ENCODE results near the gene MALL.
"Not testable (repeated sequence)": the region's sequence is repeated elsewhere in the genome, so short reads cannot be mapped to it uniquely, and the experiment has no call there.

Gene MALL

GRCh38 chr2:110097506-110098220, 18.0 kb downstream of the MALL start:
- no peak for DNase-seq

GRCh38 chr2:110095994-110096633, 19.5 kb downstream of the MALL start:
- no peak for DNase-seq

GRCh38 chr2:110094884-110095534, 20.6 kb downstream of the MALL start:
- DNase-seq = not testable (repeated sequence)

- not testable (repeated sequence) for DNase-seq
Observed at GRCh38 chr2:110093924-110094323, 21.7 kb downstream of the MALL start.

- DNase-seq = not testable (repeated sequence)
Observed at GRCh38 chr2:110090164-110090563, 25.5 kb downstream of the MALL start.

GRCh38 chr2:110083757-110084156, 31.9 kb downstream of the MALL start:
- not testable (repeated sequence) for DNase-seq

- DNase-seq = not testable (repeated sequence)
Observed at GRCh38 chr2:110083162-110083561, 32.5 kb downstream of the MALL start.

GRCh38 chr2:110078104-110078503, 37.5 kb downstream of the MALL start:
- not testable (repeated sequence) for DNase-seq

GRCh38 chr2:110075896-110076295, 39.7 kb downstream of the MALL start:
- DNase-seq = not testable (repeated sequence)

GRCh38 chr2:110069869-110070268, 45.8 kb downstream of the MALL start:
- not testable (repeated sequence) for DNase-seq

GRCh38 chr2:110068153-110068552, 47.5 kb downstream of the MALL start:
- not testable (repeated sequence) for DNase-seq

GRCh38 chr2:110062332-110062731, 53.3 kb downstream of the MALL start:
- not testable (repeated sequence) for DNase-seq

GRCh38 chr2:110060550-110060949, 55.1 kb downstream of the MALL start:
- not testable (repeated sequence) for DNase-seq

GRCh38 chr2:110059694-110060358, 55.8 kb downstream of the MALL start:
- not testable (repeated sequence) for DNase-seq

GRCh38 chr2:110059009-110059693, 56.5 kb downstream of the MALL start:
- DNase-seq = not testable (repeated sequence)

- DNase-seq = not testable (repeated sequence)
Observed at GRCh38 chr2:110058034-110058433, 57.6 kb downstream of the MALL start.

GRCh38 chr2:110055819-110056408, 59.7 kb downstream of the MALL start:
- DNase-seq = not testable (repeated sequence)

- DNase-seq = not testable (repeated sequence)
Observed at GRCh38 chr2:110054521-110055407, 60.9 kb downstream of the MALL start.

- DNase-seq = not testable (repeated sequence)
Observed at GRCh38 chr2:110053688-110054087, 61.9 kb downstream of the MALL start.

GRCh38 chr2:110052166-110052565, 63.5 kb downstream of the MALL start:
- DNase-seq = not testable (repeated sequence)

- not testable (repeated sequence) for DNase-seq
Observed at GRCh38 chr2:110050222-110050621, 65.4 kb downstream of the MALL start.
